Measurements from ENCODE around the gene GAK.

The GAK gene

DNA sequence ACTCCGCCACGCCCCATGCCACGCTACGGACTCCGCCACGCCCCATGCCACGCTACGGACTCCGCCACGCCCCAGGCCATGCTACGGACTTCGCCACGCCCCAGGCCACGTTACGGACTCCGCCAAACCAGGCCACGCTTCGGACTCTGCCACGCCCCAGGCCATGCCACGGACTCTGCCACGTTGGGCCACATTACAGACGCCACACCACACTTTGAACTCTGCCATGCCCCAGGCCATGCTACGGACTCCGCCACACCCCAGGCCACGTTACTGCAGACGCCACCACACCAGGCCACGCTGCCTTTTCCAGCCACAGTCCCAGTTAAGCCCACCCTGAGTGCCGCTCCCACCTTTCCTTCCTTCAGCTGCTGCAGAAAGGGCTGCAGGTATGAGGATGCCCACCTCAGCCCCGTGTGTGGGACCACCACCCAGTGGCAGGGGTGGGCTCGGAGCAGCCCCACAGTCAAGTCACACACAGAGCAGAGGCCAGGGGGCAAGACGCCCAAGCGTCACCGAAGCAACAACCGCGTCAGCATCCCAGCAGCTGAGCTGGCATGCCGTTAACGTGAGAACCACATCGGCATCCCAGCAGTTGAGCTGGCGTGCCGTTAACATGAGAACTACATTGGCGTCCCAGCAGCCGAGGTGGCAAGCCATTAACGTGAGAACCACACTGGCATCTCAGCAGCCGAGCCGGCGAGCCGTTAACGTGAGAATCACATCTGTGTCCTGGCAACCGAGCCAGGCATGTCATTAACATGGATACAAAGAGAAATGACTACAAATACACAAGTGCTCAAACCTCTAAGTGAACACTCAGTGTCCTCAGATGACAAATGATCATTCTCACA lies 26.4 kb downstream of the GAK start:
- no peak for DNase-seq

DNA sequence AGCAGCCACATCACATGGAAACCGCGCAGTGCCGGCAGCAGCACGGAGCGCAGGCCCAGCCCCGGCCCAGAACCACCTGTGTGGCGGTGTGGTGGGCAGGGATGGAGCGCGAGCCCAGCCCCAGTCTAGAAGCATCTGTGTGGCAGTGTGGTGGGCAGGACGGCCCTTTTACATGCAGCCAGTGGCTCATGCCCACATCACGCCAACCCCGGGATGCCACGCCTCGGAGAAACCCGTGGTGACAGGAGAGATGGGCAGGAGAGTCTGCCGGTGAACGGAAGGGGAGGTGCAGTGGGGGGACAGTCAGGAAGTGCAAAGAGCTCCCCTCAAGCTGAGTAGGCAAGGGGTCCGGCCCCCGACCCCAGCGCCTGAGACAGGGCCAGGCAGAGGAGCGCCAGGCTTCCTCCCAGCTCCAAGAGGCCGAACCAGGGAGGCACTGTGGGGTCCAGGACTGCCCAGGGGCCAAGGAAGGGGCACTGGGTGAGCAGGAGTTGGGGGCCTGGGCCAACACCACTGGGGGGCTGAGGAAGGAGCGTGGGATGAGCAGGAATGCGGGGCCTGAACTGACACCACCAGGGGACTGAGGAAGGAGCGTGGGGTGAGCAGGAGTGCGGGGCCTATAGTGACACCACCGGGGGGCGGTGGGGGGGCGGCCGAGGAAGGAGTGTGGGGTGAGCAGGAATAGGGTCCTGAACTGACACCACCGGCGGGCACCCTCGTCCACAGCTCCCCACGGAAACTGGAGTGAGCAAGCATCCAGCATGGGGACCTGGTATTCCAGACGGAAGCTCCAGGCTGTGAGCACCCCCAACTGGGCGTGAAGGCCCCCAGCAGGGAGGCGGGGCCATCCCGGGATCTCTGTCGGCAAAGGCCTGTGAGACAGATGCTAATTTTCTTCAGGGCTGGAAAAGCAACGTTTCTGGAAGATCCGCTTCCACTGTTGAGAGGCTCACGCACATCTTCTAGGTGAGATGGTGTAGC lies 28.8 kb downstream of the GAK start:
- DNase-seq = no peak

DNA sequence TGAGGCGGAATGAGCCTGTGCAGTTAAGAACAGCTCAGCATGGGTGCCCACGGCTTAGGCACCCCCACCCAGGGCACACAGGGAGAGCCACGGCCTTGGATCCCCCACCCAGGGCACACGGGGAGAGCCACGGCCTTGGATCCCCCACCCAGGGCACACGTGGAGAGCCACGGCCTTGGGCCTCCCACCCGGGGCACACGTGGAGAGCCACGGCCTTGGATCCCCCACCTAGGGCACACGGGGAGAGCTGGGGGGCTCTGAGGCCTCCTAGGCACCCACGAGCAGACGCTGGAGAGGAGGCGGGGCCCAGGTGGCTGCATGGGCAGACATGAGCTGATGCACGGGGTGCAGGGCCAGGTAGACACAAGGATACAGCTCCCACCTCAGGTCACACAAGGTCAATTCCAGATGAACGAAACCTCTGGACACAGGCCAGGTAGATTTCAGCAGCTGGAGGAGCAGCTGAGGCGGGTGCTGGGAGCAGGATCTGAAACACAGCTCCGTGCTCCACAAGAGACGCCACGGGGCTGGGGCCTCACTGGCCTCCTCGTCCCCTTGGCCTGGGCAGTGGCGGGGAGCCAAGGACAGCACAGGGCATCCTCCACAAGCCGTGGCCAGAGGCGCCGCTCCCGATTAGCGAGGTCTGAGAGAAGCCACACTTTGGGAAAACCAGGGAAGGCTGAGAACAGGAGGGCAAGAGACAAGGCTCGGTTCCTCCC lies 30.8 kb downstream of the GAK start:
- no peak for DNase-seq

DNA sequence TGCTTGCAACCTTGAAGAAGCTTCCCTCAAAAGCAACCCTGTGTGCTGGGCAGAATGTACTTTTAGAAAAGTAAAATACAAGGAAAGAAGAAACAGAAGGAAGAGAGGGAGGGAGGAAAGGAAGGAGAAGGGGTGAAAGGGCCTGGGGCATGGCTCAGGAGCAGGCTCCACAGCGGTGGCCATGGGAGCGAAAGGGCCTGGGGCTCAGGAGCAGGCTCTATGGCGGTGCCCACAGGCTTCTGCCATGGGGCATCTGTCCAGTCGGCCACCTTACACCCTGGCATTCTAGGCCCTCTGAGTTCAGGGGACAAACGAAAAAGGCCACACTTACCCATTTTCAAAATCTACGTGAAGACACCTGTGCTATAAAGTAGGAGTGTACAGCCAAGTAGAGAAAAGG lies 31.4 kb downstream of the GAK start:
- DNase-seq = no peak

DNA sequence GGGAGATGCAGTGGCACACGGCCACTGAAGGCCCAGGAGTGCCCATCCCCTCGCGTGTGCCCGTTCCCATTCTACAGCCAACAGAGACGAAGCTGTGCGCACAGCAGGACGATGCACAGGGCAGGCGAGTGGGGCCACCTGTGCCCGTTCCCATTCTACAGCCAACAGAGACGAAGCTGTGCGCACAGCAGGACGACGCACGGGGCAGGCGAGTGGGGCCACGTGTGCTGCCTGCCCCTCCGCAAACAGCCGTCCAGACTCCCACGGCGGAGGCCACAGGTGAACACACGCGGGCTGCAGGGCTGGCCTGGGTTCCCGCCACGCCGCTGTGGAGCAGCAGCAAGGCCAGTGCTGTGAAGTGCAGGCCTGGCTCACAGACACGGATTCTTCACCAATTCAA lies 32.0 kb downstream of the GAK start:
- DNase-seq = no peak

DNA sequence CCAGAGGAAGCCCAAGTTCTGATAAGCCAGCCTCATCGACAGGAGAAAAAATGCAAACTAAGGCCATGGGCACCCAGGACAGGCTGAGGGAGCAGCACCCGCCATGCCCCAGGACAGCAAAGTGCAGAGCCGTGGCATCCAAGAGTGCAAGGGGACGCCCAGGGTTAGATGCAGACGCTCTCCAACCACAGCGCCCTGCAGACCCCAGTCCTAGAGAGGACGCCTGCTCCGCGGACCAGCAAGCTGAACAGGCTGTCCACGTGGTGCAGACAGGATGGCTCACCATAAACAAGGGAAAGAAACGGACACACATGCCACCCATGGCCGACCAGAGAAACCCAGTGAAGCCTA lies 32.6 kb downstream of the GAK start:
- no peak for DNase-seq

DNA sequence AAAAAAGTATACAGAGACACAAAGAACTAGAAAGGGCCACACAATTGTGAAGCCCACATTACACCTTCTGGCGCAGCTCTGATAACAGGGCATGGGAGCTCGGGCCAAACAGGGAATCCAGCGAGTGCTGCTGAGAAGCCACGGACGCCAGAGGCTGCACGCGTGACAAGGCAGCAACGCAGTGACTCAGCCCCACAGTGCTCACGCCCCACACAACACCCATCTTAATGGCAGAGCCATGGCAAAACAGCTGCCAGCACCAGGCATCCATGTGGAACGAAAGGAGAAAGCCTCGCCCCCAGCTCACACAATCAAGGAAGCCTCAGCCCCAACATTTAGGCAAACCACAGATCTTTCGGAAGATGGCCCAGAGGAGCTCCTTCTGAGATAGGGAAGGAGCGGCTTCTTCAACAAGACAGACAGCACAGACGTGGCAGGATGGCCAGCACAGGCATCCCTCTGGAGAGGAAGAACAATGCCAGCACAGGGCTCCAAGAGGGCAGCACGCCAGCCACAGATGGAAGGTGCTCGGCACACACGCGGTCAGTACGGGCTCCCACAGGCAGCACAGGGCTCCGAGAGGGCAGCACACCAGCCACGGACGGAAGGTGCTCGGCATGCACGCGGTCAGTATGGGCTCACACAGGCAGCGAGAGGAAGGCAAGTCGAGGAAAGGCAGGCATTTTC lies 33.1 kb downstream of the GAK start:
- DNase-seq = no peak

DNA sequence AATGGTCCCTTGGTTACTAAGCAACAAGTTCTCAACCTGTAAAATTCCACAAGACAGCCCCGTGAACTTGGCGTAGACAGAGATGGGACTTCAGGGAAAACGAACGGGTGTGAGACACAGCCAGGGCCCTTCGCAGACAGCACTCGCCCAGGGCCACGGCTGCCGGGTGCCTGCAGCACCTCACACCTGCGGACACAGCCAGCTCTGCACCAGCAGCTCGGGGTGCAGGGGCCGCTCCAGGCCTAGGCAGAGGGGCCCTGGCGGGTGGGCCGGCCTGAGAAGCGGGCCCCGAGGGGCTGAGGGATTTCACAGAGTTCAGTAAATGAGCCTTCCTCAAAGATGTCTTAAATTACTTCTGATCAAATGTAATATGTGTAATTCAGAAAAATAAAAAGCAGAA lies 34.0 kb downstream of the GAK start:
- DNase-seq = no peak

DNA sequence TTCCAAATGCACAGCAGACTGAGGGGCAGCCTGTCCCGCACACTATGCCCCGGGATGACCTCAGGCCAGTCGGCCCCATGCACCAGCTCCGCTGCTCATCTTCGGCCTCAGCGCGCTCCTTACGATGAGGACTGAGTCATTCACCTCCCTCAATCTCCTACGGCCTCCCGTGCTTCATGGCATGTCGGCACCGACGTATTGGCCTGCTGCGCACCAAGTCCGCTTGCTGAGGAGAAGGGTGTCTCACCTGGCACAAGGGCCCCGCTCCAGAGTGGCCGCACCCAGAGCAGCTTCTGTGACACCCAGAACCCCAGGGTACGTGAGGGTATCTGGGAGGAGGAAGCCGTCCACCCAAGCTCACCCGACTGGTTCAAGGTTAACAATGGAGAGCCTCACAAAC lies 35.5 kb downstream of the GAK start:
- DNase-seq = no peak

DNA sequence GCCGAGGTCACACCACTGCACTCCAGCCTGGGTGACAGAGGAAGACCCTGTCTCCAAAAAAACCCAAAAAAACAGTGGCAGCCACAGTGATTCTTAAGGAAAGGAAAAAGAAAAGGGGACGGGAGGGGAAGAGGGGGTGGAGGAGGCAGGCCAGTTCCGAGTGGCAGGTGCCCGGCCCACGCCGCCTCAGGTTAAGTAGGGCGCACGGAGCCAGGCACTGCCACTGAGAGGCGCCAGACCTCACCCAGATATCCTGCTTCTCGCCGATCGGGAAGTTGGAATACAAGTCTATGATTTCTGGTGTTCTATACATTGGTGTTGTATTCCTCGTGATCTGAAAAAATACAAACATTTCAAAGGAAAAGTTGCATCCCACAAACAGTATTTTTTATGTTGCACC lies 35.9 kb downstream of the GAK start:
- DNase-seq = no peak

DNA sequence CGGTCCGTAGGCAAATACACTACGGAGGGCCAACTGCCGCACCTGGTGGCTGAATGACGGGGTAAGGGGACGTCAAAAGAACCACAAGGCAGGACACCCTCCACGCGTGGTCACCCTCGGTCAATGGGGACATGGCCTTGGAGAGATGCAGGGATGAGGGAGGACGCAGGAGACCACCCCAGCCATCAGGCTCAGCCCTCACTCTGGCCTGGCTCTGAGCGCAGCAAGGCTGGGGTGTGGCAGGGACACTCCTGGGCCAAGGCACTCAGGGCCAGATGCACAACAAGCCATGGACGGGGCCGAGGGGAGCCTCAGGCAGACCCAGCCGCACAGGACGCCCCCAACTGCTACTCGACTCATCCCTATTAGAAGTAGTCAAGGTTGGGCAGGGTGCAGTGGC lies 36.5 kb downstream of the GAK start:
- DNase-seq = no peak

DNA sequence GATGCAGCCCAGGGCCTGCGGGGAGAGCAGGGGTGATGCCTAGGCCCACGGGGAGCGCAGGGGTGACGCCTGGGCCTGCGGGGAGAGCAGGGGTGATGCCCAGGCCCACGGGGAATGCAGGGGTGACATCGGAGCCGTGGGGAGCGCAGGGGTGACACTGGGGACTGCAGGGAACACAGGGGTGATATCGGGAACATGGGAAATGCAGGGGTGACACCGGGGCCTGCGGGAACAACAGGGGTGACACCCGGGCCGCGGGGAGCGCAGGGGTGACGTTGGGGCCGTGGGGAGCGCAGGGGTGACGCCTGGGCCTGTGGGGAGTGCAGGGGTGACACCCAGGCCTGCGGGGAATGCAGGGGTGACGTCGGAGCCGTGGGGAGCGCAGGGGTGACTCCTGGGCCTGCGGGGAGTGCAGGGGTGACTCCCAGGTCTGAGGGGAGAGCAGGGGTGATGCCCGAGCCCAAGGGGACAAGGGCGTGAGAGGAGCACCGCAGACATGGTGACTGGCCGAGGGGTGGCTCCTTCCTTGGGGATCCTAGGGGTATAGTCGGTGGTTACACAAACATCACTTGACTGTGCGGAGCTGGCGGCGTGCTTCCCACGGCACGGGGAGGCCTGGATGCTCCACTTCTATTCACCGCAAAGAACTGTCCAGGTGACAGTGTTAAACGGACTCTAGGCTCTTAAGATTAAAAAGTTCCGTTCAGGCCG lies 38.0 kb downstream of the GAK start:
- no peak for DNase-seq

DNA sequence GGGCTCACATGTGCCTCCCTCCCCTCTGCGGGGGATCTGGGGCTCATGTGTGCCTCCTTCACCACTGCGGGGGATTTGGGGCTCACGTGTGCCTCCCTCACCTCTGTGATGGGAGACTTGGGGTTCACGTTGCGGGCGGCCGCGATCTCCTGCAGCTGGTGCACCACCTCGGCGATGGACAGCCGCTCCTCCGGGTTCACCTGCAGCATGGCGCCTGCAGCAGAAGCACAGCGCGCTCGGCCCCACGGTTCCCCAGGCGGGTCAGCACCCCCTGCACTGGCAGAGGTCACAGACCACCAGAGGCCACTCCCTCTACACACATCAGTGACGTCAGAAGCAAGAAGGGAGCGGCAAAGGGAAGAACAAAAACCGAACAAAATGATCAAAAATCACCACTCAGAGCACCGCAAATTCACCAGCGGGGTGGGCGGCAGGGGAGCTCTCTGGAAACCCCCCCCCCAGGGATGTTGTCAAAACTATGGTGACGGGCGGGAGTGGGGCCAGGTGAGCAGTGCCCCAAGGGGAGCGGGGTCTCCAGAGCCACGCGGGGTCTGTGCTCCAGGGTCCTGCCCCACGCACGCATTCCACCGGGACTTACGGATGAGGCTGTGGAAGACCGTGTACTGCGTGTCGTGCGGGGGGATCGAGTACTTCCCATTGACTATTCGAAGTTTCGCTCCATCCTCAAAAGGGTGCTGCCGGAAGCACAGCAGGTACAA lies 38.7 kb downstream of the GAK start:
- no peak for DNase-seq

DNA sequence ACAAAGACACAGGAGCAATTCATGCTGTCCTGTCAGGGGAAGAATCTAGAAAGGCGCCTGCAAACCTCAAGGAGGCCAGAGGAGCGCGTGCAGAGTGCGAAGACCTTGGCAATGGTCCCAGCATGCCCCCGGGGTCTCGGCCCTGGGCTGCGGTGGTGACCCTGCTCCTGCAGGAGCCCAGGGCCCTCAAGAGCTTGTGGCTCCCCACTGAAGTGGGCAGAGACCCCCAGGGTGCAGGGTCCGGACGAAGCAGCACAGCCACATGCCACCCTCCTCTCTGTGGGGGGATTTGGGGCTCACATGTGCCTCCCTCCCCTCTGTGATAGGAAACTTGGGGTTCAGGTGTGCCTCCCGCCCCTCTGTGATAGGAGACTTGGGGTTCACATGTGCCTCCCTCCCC lies 39.3 kb downstream of the GAK start:
- no peak for DNase-seq

DNA sequence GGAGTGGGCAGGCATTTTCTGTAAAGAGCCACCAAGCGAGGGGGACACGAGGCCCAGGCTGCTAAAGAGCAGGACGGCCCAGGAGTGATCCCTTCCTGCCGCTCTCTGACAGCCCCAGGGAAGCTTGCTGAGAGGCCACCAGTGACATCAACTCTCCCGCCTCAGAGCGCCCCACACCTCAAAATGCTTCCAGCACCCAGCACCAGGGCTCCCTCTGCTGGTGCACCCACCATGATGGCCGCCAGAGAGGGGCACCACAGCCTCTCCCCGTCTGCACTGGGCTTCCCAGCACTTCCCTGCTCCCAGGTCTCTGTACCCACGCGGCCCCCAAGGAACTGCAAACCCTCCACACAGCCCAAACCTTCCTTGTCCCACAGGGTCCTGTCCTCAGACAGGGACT lies 40.4 kb downstream of the GAK start:
- no peak for DNase-seq

DNA sequence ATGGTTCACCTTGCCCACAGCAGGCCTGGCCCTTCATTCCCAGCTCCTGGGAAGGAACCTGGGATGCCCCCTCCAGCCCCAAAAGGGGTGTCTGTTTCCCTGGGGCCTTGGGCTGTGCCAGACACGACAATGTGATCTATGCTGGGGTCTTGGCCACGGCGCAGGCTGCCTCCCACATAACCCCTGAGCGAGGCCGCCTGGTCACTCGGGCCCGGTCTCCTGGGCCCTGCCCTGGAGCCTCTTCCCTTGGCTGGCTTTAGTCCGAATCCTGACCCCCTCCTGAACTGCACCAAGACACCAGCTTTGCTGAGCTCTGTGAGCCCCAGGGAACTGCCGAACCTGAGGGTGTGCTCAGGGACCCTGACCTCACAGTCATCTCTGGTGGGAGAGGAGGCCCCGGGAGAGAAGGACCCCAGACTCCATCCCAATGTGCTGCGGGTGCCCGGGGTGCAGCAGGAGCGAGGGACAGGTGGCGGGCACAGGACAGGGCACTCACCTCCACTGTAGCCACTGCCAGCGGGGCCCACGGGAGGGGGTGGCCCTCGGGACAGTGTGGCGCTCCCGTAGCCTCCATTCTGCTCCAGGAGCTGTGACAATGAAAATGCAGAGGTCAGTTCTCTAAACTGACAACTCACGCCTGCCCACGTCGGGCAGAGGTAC lies 42.0 kb downstream of the GAK start:
- no peak for DNase-seq

DNA sequence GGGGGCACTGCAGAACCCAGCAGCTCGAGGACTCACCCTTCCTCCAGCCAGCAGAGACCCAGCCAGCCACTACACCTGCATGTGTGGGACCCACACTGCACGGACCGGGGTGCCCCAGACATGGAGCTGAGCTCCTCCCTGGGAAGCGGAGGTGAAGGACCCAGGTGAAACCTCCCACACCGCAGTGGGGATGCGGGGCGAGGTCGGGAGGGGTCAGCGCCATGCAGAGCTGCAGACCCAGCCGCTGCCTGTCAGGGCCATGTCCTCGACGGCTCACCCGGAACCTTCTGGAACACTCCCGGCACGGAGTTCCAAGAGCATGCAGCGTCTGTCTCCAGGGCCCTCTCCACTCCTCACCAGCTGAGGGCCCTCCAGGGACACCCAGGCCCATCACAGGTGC lies 42.6 kb downstream of the GAK start:
- no peak for DNase-seq

DNA sequence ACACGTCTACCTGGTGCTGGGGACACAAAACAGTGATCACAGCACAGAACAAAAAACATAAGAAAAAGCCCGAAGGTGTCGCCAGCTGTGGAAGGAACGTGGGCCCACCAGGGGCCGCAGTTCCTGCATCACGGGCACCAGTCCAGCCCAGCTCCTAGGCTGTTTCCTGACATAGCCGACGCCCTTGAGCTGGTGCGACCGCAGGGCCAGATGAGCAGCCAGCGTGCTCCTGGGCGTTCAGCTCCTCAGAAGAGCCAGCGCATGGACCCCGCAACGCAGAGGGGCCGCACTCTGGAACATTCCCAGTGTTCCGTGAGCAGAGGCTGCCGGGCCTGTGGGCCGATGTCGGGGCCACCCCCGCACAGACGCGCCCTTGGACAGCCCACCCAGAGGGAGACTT lies 44.1 kb downstream of the GAK start:
- DNase-seq = no peak

DNA sequence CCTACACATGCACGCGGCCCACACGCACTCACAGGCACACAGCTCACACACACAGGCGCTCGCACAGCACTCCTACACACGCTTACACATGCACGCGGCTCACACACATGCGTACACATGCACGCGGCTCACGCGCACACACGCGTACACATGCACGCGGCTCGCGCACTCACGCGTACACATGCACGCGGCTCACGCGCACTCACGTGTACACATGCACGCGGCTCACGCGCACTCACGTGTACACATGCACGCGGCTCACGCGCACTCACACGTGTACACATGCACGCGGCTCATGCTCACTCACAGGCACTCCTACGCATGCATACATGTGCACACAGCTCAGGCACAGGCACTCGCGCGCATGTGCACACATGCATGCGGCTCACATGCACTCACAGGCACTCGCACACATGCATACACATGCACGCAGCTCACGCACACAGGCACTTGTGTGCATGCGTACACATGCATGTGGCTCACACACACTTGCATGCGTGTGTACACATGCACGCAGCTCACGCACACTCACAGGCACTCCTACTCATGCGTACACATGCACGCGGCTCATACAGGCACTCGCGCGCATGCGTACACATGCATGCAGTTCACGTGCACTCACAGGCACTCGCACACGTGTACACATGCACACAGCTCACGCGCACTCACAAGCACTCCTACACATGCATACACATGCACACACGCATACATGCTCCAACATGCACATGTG lies 44.9 kb downstream of the GAK start:
- no peak for DNase-seq

DNA sequence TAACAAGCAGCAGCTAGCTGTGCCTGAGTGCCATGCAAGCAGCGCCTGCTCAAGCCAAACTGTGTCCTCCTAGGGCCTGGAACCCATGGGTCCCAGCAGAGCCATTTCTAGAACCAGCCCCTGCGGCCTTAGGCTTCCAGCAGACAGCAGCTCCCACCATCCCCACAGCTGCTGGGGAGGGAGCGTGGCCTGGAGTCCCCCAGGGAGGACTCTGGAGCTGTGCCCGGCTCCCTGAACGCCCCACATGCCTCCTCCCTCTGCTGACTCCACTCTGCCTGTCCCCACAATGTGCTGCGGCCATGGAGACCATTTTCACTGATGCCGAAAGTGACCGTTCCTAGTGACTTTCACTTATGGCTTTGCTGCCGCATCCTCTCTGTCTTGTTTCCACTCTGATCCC lies 45.9 kb downstream of the GAK start:
- no peak for DNase-seq

Measured in NCI-H1417 treated with DMSO at 0.1 percent for 48 hours (cell line).